Dendritic cell treated with granulocyte-macrophage colony-stimulating factor and Interleukin-4, amounts not matched to agents 40 ng/mL and 50 ng/mL, for 4 days (primary cell): ENCODE measurements around the gene SERPINE1.

Experiments used
- H3K27ac Mint-ChIP-seq: one replicate; pipeline ENCODE4 v1.8.0; 2022; ENCODE audit warnings: mild to moderate bottlenecking, mixed read lengths
- H3K27me3 Mint-ChIP-seq: one replicate; pipeline ENCODE4 v1.8.0; 2022; ENCODE audit warnings: mild to moderate bottlenecking, mixed read lengths
- H3K36me3 Mint-ChIP-seq: one replicate; pipeline ENCODE4 v1.8.0; 2022; ENCODE audit warnings: low read depth, mixed read lengths
- H3K4me1 Mint-ChIP-seq: one replicate; pipeline ENCODE4 v1.8.0; 2022; ENCODE audit warnings: low read depth, mixed read lengths
- H3K4me3 Mint-ChIP-seq: one replicate; pipeline ENCODE4 v1.8.0; 2022; ENCODE audit warnings: mild to moderate bottlenecking, moderate library complexity, mixed read lengths
- H3K9me3 Mint-ChIP-seq: one replicate; pipeline ENCODE4 v1.8.0; 2022; ENCODE audit warnings: mixed read lengths
- intact Hi-C: fragments of 100-400 bp; cut with micrococcal nuclease; formaldehyde crosslinking; loops from one replicate; pipeline ENCODE4 v1.15.0; 2022

The SERPINE1 gene

DNA sequence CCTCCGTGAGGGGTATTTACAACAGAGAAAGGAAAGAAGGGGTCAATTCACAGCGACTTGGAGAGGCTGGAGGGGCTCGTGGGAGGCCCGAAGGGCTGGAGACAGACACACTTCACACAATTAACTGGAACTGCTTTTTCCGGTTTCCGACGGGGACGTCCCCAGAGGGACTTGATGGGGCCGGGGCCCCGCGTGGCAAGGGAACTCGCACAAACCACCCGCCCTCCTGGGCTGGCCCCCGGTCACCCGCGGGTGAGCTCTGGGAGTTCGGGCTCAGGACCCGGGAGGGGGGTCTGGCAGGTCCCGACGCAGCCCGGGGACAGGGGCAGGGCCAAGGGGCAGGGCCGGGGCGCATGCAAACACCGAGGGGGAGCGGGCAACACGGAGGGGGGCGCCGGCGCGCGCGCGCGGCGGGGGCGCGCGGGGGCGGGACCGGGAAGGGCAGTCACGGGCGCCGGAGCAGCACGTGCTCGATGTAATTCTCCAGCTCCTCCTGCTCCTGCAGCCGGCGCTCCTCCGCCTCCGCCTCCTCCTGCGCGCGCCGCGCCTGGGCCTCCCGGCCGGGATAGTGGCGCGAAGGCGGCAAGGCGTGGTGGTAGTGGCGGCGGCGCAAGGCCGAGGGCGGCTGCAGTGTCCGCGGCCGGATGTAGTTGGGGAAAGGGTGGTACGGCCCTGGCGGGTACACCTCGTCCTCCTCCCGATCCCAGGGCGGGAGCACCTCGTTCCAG lies 35.8 kb downstream of the SERPINE1 start:
- Mint-ChIP-seq H3K27me3 (peaks cover 66% of the 10 kb centered on the region), H3K9me3 (no peaks in the 10 kb centered on the region), H3K4me1 (peaks cover 30% of the 10 kb centered on the region), H3K4me3 (peak overlapping the region; percentile 64), H3K27ac (no peak overlapping the region), H3K36me3 (peaks cover 38% of the 10 kb centered on the region)
- intact Hi-C loops = no loop called here

DNA sequence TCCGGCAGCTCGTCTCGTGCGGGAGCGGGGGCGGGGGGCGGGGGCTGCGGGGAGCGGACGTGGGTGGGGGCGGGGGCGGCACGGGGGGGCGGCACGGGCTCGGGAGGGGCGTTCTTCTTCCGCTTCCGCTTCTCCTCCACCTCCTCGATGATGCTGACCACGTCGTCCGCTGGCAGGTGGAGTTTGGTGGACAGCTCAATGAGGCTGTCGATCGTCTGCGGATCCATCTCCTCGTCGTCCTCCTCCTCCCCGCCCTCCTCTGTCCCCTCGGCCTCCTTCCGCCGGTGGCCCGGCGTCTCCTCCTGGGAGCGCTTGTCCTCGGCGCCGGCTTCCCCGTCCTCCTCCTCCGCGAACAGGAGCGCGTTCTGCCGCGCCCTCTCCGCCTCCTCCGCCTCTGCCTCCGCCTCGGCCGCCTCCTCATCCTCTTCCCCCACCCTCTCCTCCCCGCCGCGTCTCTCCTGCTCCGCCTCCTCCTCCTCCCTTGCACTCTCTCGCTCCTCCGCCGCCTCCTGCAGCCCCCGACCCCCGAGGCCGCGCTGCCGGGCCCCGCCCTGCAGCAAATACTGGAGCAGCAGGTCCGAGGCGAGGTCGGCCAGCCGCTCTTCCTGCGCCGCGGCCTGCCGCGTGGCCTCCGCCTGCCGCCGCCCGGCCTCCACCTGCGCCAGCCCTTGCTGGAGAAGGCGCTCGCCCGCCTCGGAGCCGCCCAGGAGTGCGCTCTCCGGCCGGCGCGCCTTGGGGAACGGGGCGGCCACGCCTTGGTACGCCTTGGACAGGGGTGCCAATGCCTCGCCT lies 36.6 kb downstream of the SERPINE1 start:
- Mint-ChIP-seq H3K36me3 (peaks cover 33% of the 10 kb centered on the region), H3K27ac (no peak overlapping the region), H3K4me3 (peak overlapping the region; percentile 68), H3K4me1 (peaks cover 33% of the 10 kb centered on the region), H3K9me3 (no peaks in the 10 kb centered on the region), H3K27me3 (peaks cover 73% of the 10 kb centered on the region)
- intact Hi-C loops = no loop called here

- Mint-ChIP-seq H3K9me3 (no peaks in the 10 kb centered on the region), H3K4me1 (peaks cover 41% of the 10 kb centered on the region), H3K4me3 (peak overlapping the region; percentile 39), H3K36me3 (peaks cover 26% of the 10 kb centered on the region), H3K27me3 (peaks cover 81% of the 10 kb centered on the region), H3K27ac (no peak overlapping the region)
- intact Hi-C loops = no loop called here
These were observed 37.4 kb downstream of the SERPINE1 start for GRCh38 chr7:101164071-101164840.

DNA sequence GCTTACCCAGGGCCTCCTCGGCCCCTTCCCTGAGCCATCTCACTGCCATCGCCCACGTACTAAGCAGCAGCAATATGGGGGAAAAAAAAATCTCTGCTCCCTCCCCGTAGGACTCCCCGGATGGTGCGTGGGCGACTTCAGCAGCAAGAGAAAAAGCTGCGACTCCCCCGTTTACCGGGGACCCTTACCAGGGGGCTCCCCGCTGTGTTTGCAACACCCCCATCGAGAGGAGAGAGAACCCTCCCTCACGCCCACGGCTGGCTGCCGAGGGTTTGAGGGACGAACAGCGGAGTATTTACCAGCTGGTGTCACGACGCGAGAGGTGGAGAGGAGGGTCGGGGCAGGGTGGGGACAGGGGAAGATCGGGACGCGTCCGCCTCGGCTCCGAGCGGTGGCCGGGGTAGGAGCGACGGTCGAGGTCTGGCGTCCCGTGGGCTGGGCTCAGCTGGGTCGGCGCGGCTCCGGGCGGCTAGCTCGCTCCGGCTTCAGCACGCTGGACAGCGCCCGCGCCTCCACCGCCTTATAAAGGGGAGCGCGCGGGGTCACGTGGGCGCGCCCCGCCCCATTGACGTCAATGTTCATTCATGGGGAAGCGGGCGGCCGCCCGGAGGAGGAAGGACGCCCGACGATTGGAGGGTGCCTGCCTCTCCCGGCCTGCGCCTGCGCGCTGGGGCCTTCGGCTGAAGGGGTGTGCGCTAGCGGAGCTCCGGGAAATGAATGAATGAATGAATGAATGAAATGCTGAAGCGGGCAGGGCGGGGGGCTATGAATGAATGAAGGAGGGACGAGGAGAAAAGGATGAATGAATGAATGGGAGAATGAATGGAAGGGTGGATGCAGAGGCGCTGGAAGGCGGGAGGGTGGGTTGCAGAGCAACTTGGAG lies 38.4 kb downstream of the SERPINE1 start, which contains the start of gene VGF:
Gene VGF, minus strand, starts transcription at position 495 of the 883 bp plus-strand sequence. CDS start 726 bp downstream, outside the sequence.
- intact Hi-C loops = loop anchor here (1.0 kb wide), 1 partner anchor 11 kb away; the partner anchor contains the start of gene AP1S1
- Mint-ChIP-seq H3K27ac (peak within 1 kb of the TSS; percentile 7), H3K4me3 (peak within 1 kb of the TSS; percentile 74), H3K27me3 (peaks cover 91% of the 10 kb centered on the region), H3K9me3 (no peaks in the 10 kb centered on the region), H3K36me3 (peaks cover 15% of the 10 kb centered on the region), H3K4me1 (peaks cover 52% of the 10 kb centered on the region)

- H3K4me3 Mint-ChIP-seq = peak overlapping the region; percentile 74
- peaks cover 7% of the 10 kb centered on the region for H3K36me3 Mint-ChIP-seq
- intact Hi-C loops = loop anchor here (1.0 kb wide), 1 partner anchor 12 kb away; the partner anchor contains the start of gene AP1S1
- peaks cover 60% of the 10 kb centered on the region for H3K4me1 Mint-ChIP-seq
- H3K27me3 Mint-ChIP-seq = peaks cover 94% of the 10 kb centered on the region
- no peaks in the 10 kb centered on the region for H3K9me3 Mint-ChIP-seq
- peak overlapping the region; percentile 7 for H3K27ac Mint-ChIP-seq
These were observed 39.2 kb downstream of the SERPINE1 start for GRCh38 chr7:101165958-101166647.

- Mint-ChIP-seq H3K36me3 (peaks cover 2% of the 10 kb centered on the region), H3K27ac (no peak overlapping the region), H3K4me1 (peaks cover 64% of the 10 kb centered on the region), H3K4me3 (no peak overlapping the region), H3K27me3 (peaks cover 94% of the 10 kb centered on the region), H3K9me3 (no peaks in the 10 kb centered on the region)
- intact Hi-C loops = no loop called here
These were observed 39.7 kb downstream of the SERPINE1 start for GRCh38 chr7:101166648-101166908.

GRCh38 chr7:101166909-101167644 lies 40.2 kb downstream of the SERPINE1 start:
- H3K36me3 Mint-ChIP-seq = no peaks in the 10 kb centered on the region
- intact Hi-C loops = no loop called here
- H3K4me3 Mint-ChIP-seq = no peak overlapping the region
- no peaks in the 10 kb centered on the region for H3K9me3 Mint-ChIP-seq
- H3K27me3 Mint-ChIP-seq = peaks cover 94% of the 10 kb centered on the region
- peaks cover 69% of the 10 kb centered on the region for H3K4me1 Mint-ChIP-seq
- no peak overlapping the region for H3K27ac Mint-ChIP-seq

DNA sequence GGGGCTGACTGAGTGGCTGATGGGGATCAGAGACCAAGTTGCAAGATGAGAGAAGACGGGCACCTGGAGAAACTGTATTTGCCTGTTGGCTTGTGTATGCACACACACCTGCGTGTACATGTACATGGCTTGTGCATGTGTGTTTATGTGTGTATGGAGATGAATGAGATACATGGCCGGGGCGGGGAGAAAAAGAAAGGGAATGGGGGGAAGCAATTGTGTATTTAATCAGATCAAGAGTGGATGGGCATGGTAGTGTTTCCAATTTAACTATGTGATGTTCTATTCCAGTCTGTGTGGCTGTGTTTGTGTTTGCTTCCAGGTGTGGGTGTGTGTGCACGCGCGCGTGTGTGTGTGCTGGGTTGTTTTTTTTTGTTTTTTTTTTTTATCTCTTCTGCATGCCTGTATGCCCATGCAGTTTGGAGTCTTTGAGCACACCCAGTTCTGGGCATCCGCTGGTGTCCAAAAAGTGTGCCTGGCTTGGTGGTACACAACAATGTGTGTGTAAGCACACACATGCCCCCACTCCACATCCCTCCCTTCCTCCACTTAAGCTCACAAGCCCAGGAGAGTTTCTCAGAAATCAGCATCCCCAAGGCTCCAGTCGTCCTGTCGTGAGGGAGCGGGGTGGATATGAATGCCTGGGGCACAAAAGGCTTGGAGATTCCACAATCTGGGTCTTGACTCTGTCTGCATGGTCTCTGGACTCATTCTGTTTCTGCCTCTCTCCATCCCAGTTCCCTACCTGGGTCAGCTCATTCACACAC lies 40.9 kb downstream of the SERPINE1 start:
- Mint-ChIP-seq H3K9me3 (no peaks in the 10 kb centered on the region), H3K4me3 (no peak overlapping the region), H3K4me1 (peaks cover 71% of the 10 kb centered on the region), H3K27ac (no peak overlapping the region), H3K27me3 (peaks cover 96% of the 10 kb centered on the region), H3K36me3 (no peaks in the 10 kb centered on the region)
- intact Hi-C loops = no loop called here

- Mint-ChIP-seq H3K4me3 (no peak overlapping the region), H3K36me3 (no peaks in the 10 kb centered on the region), H3K27me3 (peaks cover 99% of the 10 kb centered on the region), H3K27ac (no peak overlapping the region), H3K9me3 (no peaks in the 10 kb centered on the region), H3K4me1 (peaks cover 78% of the 10 kb centered on the region)
- intact Hi-C loops = no loop called here
These were observed 41.6 kb downstream of the SERPINE1 start for GRCh38 chr7:101168412-101169049.

- H3K4me3 Mint-ChIP-seq = no peak overlapping the region
- no peaks in the 10 kb centered on the region for H3K9me3 Mint-ChIP-seq
- no peak overlapping the region for H3K27ac Mint-ChIP-seq
- no peaks in the 10 kb centered on the region for H3K36me3 Mint-ChIP-seq
- intact Hi-C loops = no loop called here
- peaks cover 85% of the 10 kb centered on the region for H3K4me1 Mint-ChIP-seq
- peaks cover 100% of the 10 kb centered on the region for H3K27me3 Mint-ChIP-seq
These were observed 42.4 kb downstream of the SERPINE1 start for GRCh38 chr7:101169110-101169837.
